Gastrocnemius medialis (tissue), 4 donors: Measurements from ENCODE around the gene RPS6KA2.

Source experiments
- CTCF ChIP-seq, 5 experiments: fragments of 450-650 bp in 3 of 5; fragments of 200-600 bp in 2 of 5; sonication (generic) in 2 of 5; IDR thresholded peaks in 4 of 5; conservative IDR thresholded peaks in 1 of 5; 1 replicate in 4 of 5; 2 replicates in 1 of 5; pipeline ENCODE4 v1.5.1; 2016 to 2019; ENCODE audit warnings: antibody characterized with exemption in 5 of 5, mild to moderate bottlenecking in 3 of 5, moderate library complexity in 3 of 5
- POLR2A ChIP-seq, 2 donors: fragments of 450-650 bp; IDR thresholded peaks; one replicate each; pipeline ENCODE4 v1.6.1; 2017; ENCODE audit warnings: antibody characterized with exemption in 2 of 2, mild to moderate bottlenecking in 2 of 2, moderate library complexity in 2 of 2

DNA sequence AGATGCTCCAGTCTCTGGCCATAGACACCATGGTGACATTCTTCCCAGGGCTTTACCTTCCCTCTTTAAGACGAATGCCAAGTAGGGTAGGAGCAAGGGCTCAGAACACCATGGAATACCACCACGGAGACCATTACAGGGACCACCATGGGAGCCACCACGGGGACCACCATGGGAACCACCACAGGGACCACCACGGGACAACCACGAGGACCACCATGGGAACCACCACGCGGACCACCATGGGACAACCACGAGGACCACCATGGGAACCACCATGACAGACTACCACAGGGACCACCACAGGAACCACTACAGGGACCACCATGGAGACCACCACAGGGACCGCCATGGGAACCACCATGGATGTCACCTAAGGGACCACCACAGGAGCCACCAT is 177.4 kb downstream of the RPS6KA2 start:
- TF ChIP-seq POLR2A (IDR thresholded peaks at IDR 0.05) = no peak
- no peak for TF ChIP-seq CTCF (IDR thresholded peaks at IDR 0.05 in 4 of 5, conservative IDR thresholded peaks at IDR 0.05 in 1 of 5)
